K562 (cell line): ENCODE data around the gene TTC24. TPM values are rescaled to one million over a fixed set of nuclear protein-coding genes. Genes with fewer than 3 reads are reported as not detected.

Source experiments
- ARID3A ChIP-seq: IDR thresholded peaks from 2 replicates; pipeline ENCODE4 v1.6.1; 2012; ENCODE audit warnings: low read depth, low read length, improper control_type of control experiment, borderline replicate concordance
- DACH1 ChIP-seq: fragments of 450-650 bp; IDR thresholded peaks from 2 replicates; pipeline ENCODE4 v1.6.1; 2018; ENCODE audit not compliant: partially characterized antibody
- ELK3 ChIP-seq: fragments of 450-650 bp; formaldehyde crosslinking; IDR thresholded peaks from 2 replicates; pipeline ENCODE4 v1.4.0; 2020; ENCODE audit warnings: mild to moderate bottlenecking
- HMGXB4 ChIP-seq: sonication (generic); formaldehyde crosslinking; IDR thresholded peaks from 2 replicates; pipeline ENCODE4 v1.8.1; 2023; ENCODE audit warnings: mild to moderate bottlenecking, missing genetic modification reagents
- IRF1 ChIP-seq: sonication (generic); formaldehyde crosslinking; IDR thresholded peaks from 2 replicates; pipeline ENCODE4 v1.8.0; 2022; ENCODE audit warnings: missing genetic modification reagents, mild to moderate bottlenecking, borderline replicate concordance
- NFRKB ChIP-seq: fragments of 450-650 bp; IDR thresholded peaks from 2 replicates; pipeline ENCODE4 v1.6.1; 2016; ENCODE audit warnings: low read depth
- RB1 ChIP-seq: fragments of 450-650 bp; IDR thresholded peaks from 2 replicates; pipeline ENCODE4 v1.6.1; 2017; ENCODE audit warnings: low read depth, mild to moderate bottlenecking
- SAFB2 ChIP-seq: fragments of 200-400 bp; formaldehyde crosslinking; IDR thresholded peaks from 2 replicates; pipeline ENCODE4 v1.6.1; 2018; ENCODE audit warnings: borderline replicate concordance, low read length, low read depth, moderate library complexity; ENCODE audit not compliant: severe bottlenecking
- SIRT6 ChIP-seq: IDR thresholded peaks from one replicate; pipeline ENCODE4 v1.6.1; 2012; ENCODE audit warnings: low read depth, mild to moderate bottlenecking, control low read depth, inconsistent platforms, low read length, moderate library complexity
- SMARCC2 ChIP-seq: fragments of 450-650 bp; IDR thresholded peaks from 2 replicates; pipeline ENCODE4 v1.6.1; 2017; ENCODE audit warnings: antibody characterized with exemption, moderate library complexity, mild to moderate bottlenecking, low read depth
- TARDBP ChIP-seq: fragments of 450-650 bp; IDR thresholded peaks from 2 replicates; pipeline ENCODE4 v1.6.1; 2016
- U2AF2 ChIP-seq: fragments of 200-400 bp; formaldehyde crosslinking; optimal IDR thresholded peaks from 2 replicates; pipeline ENCODE3; 2017; ENCODE audit warnings: low read depth, mild to moderate bottlenecking, low read length
- ZBTB43 ChIP-seq: sonication (generic); formaldehyde crosslinking; IDR thresholded peaks from 2 replicates; pipeline ENCODE4 v1.8.0; 2023; ENCODE audit warnings: mild to moderate bottlenecking, missing genetic modification reagents
- ZBTB8A ChIP-seq: fragments of 450-650 bp; IDR thresholded peaks from 2 replicates; pipeline ENCODE4 v1.6.1; 2018; ENCODE audit warnings: mild to moderate bottlenecking, moderate library complexity; ENCODE audit not compliant: partially characterized antibody
- ZNF316 ChIP-seq: fragments of 450-650 bp; IDR thresholded peaks from 2 replicates; pipeline ENCODE4 v1.6.1; 2016
- ZNF561 ChIP-seq: fragments of 450-650 bp; formaldehyde crosslinking; conservative IDR thresholded peaks from 2 replicates; pipeline ENCODE4 v1.4.0; 2020; ENCODE audit warnings: mild to moderate bottlenecking, moderate library complexity
- polyA plus RNA-seq, 8 experiments: library from polyadenylated mRNA; depleted of rRNA in 4 of 8; stranded (reverse) in 5 of 8; unstranded in 3 of 8; fragments of >200 nt; fragmentation: Nextera tagmentation in 2 of 8; fragmentation: Illumina TruSeq in 1 of 8; extraction: Ambion mirVana in 2 of 8; extraction: Trizol in 1 of 8; gene quantifications; 2 replicates each; pipeline versions ENCODE4 v1.2.1 to v1.2.3, GENCODE V29; 2011 to 2014; ENCODE audit warnings: inconsistent platforms in 1 of 8, missing spikeins in 1 of 8
- total RNA-seq, 7 experiments: library from RNA; depleted of rRNA in 6 of 7; stranded (reverse); fragments of >200 nt in 6 of 7; fragmentation: Illumina TruSeq in 2 of 7; extraction: Trizol in 2 of 7; gene quantifications; 2 replicates each; pipeline versions ENCODE4 v1.2.1 to v1.2.3, GENCODE V29; 2011 to 2021; ENCODE audit warnings: low replicate concordance in 1 of 7

The TTC24 gene
- total and polyA plus RNA-seq, 9 of the 15 experiments (the other 6 are each of a cell fraction or from before 2014, with no cell fraction given) = not detected

- TF ChIP-seq HMGXB4 (CRISPR knock-in tag) (no peak), ZBTB8A (no peak), TARDBP (no peak), DACH1 (no peak), ZBTB43 (CRISPR knock-in tag) (no peak), ZNF561 (no peak), ZNF316 (no peak), IRF1 (CRISPR knock-in tag) (no peak), SMARCC2 (no peak), ELK3 (no peak), SIRT6 (no peak), U2AF2 (no peak), NFRKB (peak; percentile 86), SAFB2 (no peak), ARID3A (no peak), RB1 (peak; percentile 66; the same call in 1 of the 2 replicates)
Observed at GRCh38 chr1:156601122-156601830, 21.8 kb downstream of the TTC24 start, which contains the start of gene GPATCH4 (continued).
